ENCODE results near the gene SH2B3.

DNA sequence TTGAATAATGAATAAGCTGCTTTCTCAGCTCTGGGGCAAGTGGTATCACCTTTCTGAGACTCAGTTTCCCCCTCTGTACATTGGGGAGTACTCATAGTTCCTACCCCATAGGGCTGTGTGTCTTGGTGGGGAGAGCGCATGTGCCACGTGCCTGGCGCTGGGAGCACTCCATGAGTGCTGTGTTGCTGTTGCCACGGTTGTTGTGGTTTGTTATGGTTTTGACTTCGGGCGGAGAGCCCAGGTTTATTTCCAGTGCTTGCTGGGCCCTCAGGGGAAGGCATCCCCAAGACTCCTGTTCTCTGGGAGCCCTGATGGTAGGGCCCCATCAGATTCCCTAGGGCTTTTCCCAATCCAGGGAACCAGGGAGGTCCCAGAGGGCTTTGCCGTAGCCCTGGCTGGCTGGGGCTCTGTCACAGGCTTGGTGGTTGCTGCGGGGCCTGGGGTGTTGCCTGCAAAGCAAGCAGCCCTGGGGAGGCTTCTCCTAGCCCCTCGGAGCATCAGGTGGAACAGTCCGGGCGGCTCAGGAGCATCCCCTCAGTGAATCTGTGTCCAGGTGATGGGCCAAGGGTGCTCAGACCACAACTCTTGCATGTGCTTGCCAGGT is 18.6 kb downstream of the SH2B3 start:
- no peak for TF ChIP-seq POLR2AphosphoS5 (IDR thresholded peaks at IDR 0.05; ENCODE audit: low read depth, low read length)
- TF ChIP-seq TAF1 (IDR thresholded peaks at IDR 0.05; ENCODE audit: low read depth, low read length): no peak
- TF ChIP-seq POLR2A (IDR thresholded peaks at IDR 0.05; ENCODE audit: low read depth, low read length): 0 out of 2 replicates have a peak, but pooled peaks have one; percentile 24

Data from GM12891 (cell line).